Endodermal cell (in vitro differentiated cells): ENCODE measurements around the gene CABP7. TPM values are rescaled to one million over a fixed set of nuclear protein-coding genes. Genes with fewer than 3 reads are reported as not detected.

Experiments used
- DNase-seq: peaks from one replicate; pipeline ENCODE4 v3.0.0-alpha.2; 2017
- H3K27ac ChIP-seq: 2 replicates; pipeline ENCODE4 v1.5.1; 2013; ENCODE audit warnings: mild to moderate bottlenecking, low read depth, low read length, moderate library complexity
- H3K27me3 ChIP-seq: 2 replicates; pipeline ENCODE4 v1.6.1; 2013; ENCODE audit warnings: mild to moderate bottlenecking, low read length, moderate library complexity; ENCODE audit not compliant: insufficient read depth, control insufficient read depth, poor library complexity, severe bottlenecking
- H3K36me3 ChIP-seq: 2 replicates; pipeline ENCODE4 v1.7.0; 2013; ENCODE audit warnings: mild to moderate bottlenecking, low read length, moderate library complexity; ENCODE audit not compliant: control insufficient read depth, insufficient read depth
- H3K4me1 ChIP-seq: one replicate; pipeline ENCODE4 v1.7.0; 2013; ENCODE audit warnings: low read length; ENCODE audit not compliant: control insufficient read depth, insufficient read depth
- H3K4me3 ChIP-seq: 2 replicates; pipeline ENCODE4 v1.5.1; 2013; ENCODE audit warnings: mild to moderate bottlenecking, low read length, moderate library complexity
- H3K9ac ChIP-seq: 2 replicates; pipeline ENCODE4 v1.6.1; 2013; ENCODE audit warnings: mild to moderate bottlenecking, low read length, moderate library complexity; ENCODE audit not compliant: poor library complexity, severe bottlenecking; ENCODE audit errors: extremely low read depth
- H3K9me3 ChIP-seq: 2 replicates; pipeline ENCODE4 v1.6.1; 2013; ENCODE audit warnings: mild to moderate bottlenecking, low read length, moderate library complexity; ENCODE audit not compliant: control insufficient read depth
- H3K27ac Mint-ChIP-seq: 2 replicates; pipeline ENCODE4 v1.8.0; 2020; ENCODE audit warnings: mixed read lengths
- H3K27me3 Mint-ChIP-seq: 2 replicates; pipeline ENCODE4 v1.8.0; 2021; ENCODE audit warnings: mild to moderate bottlenecking, mixed read lengths; ENCODE audit not compliant: insufficient read depth
- H3K36me3 Mint-ChIP-seq: 2 replicates; pipeline ENCODE4 v1.8.0; 2020; ENCODE audit warnings: low read depth, mixed read lengths
- H3K4me1 Mint-ChIP-seq: 2 replicates; pipeline ENCODE4 v1.8.0; 2020; ENCODE audit warnings: mixed read lengths
- H3K4me3 Mint-ChIP-seq: 2 replicates; pipeline ENCODE4 v1.8.0; 2020; ENCODE audit warnings: mild to moderate bottlenecking, moderate library complexity, mixed read lengths
- H3K9me3 Mint-ChIP-seq: 2 replicates; pipeline ENCODE4 v1.8.0; 2020; ENCODE audit warnings: mild to moderate bottlenecking, mixed read lengths
- WGBS, 2 experiments: methylation state at CpG; one replicate each; pipeline versions ENCODE4 v1.1.5 to v1.1.7; 2013; ENCODE audit warnings: missing lambda C conversion rate in 2 of 2, mixed read lengths in 1 of 2; ENCODE audit not compliant: insufficient coverage in 1 of 2, insufficient read length in 1 of 2; 5-methylcytosine and 5-hydroxymethylcytosine counted together
- long read RNA-seq, 4 experiments: library from polyadenylated mRNA in 2 of 4; library from RNA in 1 of 4; library from capped mRNA in 1 of 4; stranded (forward) in 3 of 4; unstranded in 1 of 4; transcript quantifications; one replicate each; pipeline ENCODE4 v2.0.0, GENCODE V29; 2020 to 2021; ENCODE audit warnings: inconsistent platforms in 1 of 4
- polyA plus RNA-seq, 2 experiments: library from polyadenylated mRNA; stranded (reverse); fragments of 50-300 nt; gene quantifications; one replicate each; pipeline ENCODE4 v1.2.3, GENCODE V29; 2013
- total RNA-seq, 2 donors: library from RNA; stranded (reverse); fragmentation: NEBNext Ultra II Directional in 1 of 2; extraction: Animal tissue kit (Norgen Biotek cat#: 25700) in 1 of 2; gene quantifications; 2 replicates in 1 of 2; 3 replicates in 1 of 2; pipeline ENCODE4 v1.2.1, GENCODE V29; 2021
- TF ChIP-seq, protein P1 (sequence below): fragments of 200-600 bp; sonication (generic); conservative IDR thresholded peaks from 2 replicates; pipeline ENCODE4 v1.5.0; 2021; ENCODE audit warnings: antibody characterized with exemption, mild to moderate bottlenecking

The CABP7 gene
- total RNA-seq = under 1 TPM in 1 of 2 donors, not detected in 1; 0.26 TPM
- polyA plus RNA-seq (2013, experiment 1 of 2) = 17.0 TPM
- 13.5 TPM for polyA plus RNA-seq (2013, experiment 2 of 2)
- long read RNA-seq, experiment 1 = 0 reads
- long read RNA-seq, experiment 2 = 0 reads
- long read RNA-seq, experiment 3, partial matches to known transcripts = 0 of 1 reads
- long read RNA-seq, experiment 3, other reads (novel, unspliced or antisense) = 1 of 1 reads
- long read RNA-seq, experiment 4 = 0 reads

DNA sequence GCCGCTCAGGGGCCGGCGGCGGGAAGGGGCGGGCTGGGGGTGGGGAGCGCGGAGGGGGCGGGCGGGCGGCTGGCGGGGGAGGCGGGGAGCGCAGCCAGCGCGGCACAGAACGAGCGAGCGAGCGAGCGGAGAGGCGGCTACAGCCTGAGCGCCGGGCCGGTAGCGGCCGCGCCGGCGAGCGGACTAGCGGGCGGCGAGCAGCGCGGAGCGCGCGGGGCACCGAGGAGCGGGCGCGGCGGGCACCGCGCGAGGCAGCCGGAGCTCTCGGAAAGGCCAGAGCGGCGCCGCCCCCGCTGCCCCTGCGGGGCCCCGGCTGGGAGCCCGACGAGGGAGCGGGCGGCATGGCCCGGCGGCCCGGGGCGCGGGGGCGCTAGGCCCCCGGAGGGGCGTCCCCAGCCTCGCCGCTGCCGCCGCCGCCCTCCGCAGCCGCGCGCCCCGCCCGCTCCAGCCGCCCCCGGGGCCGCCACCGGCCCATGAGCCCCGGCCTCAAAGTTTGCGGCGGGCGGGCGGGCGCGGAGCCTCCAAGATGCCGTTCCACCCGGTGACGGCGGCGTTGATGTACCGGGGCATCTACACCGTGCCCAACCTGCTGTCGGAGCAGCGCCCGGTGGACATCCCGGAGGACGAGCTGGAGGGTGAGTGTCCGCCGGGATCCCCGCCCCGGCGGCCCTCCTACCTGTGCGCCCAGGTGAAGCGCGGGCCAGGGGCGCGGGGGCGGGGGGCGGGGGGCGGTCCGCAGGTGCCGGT lies at the start of gene CABP7:
CABP7 (plus strand) TSS at position 105 of the 747 bp plus-strand sequence; CDS start at position 527, 422 bp downstream.
- H3K4me1 ChIP-seq = no peaks in the 10 kb centered on the region
- Mint-ChIP-seq H3K27ac (no peak within 1 kb of the TSS), H3K9me3 (no peaks in the 10 kb centered on the region), H3K4me3 (peak within 1 kb of the TSS; percentile 33), H3K27me3 (peaks cover 74% of the 10 kb centered on the region), H3K36me3 (no peaks in the 10 kb centered on the region), H3K4me1 (no peaks in the 10 kb centered on the region)
- no peaks in the 10 kb centered on the region for H3K9me3 ChIP-seq
- H3K36me3 ChIP-seq = no peaks in the 10 kb centered on the region
- peaks cover 79% of the 10 kb centered on the region for H3K27me3 ChIP-seq
- 1% methylated on average over 30 to 109 of the region's 115 CpGs for WGBS, 2 experiments
- DNase-seq = no peak
- no peak within 1 kb of the TSS for H3K9ac ChIP-seq
- TF ChIP-seq, protein P1, sequence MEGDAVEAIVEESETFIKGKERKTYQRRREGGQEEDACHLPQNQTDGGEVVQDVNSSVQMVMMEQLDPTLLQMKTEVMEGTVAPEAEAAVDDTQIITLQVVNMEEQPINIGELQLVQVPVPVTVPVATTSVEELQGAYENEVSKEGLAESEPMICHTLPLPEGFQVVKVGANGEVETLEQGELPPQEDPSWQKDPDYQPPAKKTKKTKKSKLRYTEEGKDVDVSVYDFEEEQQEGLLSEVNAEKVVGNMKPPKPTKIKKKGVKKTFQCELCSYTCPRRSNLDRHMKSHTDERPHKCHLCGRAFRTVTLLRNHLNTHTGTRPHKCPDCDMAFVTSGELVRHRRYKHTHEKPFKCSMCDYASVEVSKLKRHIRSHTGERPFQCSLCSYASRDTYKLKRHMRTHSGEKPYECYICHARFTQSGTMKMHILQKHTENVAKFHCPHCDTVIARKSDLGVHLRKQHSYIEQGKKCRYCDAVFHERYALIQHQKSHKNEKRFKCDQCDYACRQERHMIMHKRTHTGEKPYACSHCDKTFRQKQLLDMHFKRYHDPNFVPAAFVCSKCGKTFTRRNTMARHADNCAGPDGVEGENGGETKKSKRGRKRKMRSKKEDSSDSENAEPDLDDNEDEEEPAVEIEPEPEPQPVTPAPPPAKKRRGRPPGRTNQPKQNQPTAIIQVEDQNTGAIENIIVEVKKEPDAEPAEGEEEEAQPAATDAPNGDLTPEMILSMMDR = no peak
- H3K4me3 ChIP-seq = no peak within 1 kb of the TSS
- no peak within 1 kb of the TSS for H3K27ac ChIP-seq

DNA sequence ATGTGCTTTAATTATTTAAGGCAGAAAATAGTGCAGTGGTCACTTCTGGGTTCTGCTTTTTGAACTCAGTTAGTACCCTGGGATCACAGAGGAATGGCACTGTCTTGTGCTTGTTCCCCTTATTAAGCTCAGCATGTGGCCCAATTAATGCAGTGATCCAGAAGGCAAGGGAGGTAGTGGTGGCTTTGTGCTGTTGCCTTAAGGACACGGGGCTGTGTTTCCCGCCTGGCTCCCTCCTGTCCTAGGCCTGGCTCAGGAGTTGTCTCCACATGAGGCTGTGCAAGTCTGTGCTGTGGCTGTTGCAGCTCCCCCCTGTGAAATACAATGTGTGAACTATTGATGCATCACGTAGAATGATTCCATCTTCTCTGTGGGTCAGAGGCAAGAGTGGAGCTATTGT lies 49.2 kb upstream of the CABP7 start:
- Mint-ChIP-seq H3K36me3 (peaks cover 51% of the 10 kb centered on the region), H3K27me3 (no peaks in the 10 kb centered on the region), H3K4me3 (no peak overlapping the region), H3K9me3 (no peaks in the 10 kb centered on the region), H3K4me1 (no peaks in the 10 kb centered on the region), H3K27ac (no peak overlapping the region)
- Histone ChIP-seq H3K27ac (peak overlapping the region; percentile 9), H3K27me3 (no peaks in the 10 kb centered on the region), H3K4me1 (no peaks in the 10 kb centered on the region), H3K36me3 (peaks cover 70% of the 10 kb centered on the region), H3K9me3 (no peaks in the 10 kb centered on the region), H3K9ac (no peak overlapping the region), H3K4me3 (no peak overlapping the region)
- no peak for DNase-seq
- TF ChIP-seq, protein P1 = no peak
- 62 to 87% methylated on average over 3 of the region's 3 CpGs for WGBS, 2 experiments

DNA sequence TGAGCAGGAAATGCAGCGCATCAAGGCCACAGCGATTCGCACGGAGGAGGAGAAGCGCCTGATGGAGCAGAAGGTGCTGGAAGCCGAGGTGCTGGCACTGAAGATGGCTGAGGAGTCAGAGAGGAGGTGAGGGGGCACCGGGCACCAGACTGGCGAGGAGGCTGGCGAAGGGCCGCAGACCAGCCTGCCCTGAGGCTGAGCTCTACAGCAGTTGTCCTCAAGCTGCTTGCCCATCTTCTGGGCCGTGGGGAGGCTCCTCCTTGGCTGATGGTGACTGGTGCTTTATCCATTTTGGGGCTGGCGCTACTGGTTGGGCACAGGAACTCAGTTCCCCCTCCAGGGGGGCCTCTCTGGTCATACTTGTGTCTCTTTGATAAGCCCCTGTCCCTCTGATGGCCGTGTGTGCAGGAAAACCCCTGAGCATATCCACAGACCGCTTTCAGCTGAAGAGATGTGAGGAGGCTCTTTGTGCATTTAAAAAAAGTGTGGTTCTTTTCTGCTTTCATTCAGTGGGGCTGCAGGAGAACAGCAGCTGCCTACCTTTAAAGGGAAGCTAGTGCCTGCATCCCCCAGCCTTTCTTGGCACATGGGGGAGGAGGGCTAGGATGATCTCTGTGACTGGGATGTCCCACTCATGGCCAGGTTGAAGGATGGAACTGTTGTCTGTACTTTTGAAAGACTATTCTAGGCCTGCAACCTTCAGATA lies 46.3 kb upstream of the CABP7 start:
- H3K4me3 ChIP-seq = no peak overlapping the region
- H3K36me3 ChIP-seq = peaks cover 71% of the 10 kb centered on the region
- Mint-ChIP-seq H3K27me3 (no peaks in the 10 kb centered on the region), H3K9me3 (no peaks in the 10 kb centered on the region), H3K4me1 (no peaks in the 10 kb centered on the region), H3K4me3 (no peak overlapping the region), H3K27ac (no peak overlapping the region), H3K36me3 (peaks cover 56% of the 10 kb centered on the region)
- no peaks in the 10 kb centered on the region for H3K4me1 ChIP-seq
- no peaks in the 10 kb centered on the region for H3K27me3 ChIP-seq
- WGBS, 2 experiments = 92 to 96% methylated on average over 12 to 14 of the region's 14 CpGs
- DNase-seq = no peak
- no peak overlapping the region for H3K27ac ChIP-seq
- no peak overlapping the region for H3K9ac ChIP-seq
- H3K9me3 ChIP-seq = no peaks in the 10 kb centered on the region
- TF ChIP-seq, protein P1 = no peak
